ENCODE measurements around the gene FLOT2.
"Not testable (repeated sequence)": the region's sequence is repeated elsewhere in the genome, so short reads cannot be mapped to it uniquely, and the experiment has no call there.

FLOT2 gene

DNA sequence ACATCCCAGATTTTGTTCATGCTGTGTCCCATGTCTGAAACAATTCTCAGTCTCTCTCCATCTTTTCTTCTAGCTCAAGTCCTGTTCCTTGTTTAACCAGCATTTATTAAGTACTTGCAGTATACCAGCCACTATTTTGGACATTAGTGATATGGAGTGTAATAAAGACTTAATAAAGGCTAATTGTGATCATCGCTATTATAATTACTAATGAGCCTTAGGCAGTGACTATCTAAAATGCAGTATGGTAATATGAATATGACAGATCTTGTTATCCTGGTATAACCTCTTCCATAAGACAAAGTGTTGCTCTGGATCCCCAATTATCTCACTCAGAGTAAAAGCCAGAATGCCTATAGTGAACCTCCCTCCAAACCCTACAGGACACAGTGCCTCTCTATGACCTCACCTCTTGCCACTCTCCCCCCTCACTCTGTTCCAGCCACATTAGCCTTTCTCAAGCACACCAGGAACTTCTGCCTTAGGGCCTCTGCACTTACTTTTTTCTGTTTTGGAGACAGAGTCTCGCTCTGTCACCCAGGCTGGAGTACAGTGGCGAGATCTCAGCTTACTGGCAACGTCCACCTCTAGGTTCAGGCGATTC lies 1.8 kb upstream of the FLOT2 start:
- TF ChIP-seq POLR2A (IDR thresholded peaks at IDR 0.05; ENCODE audit: low read depth, low read length) (no peak), PAX5 (IDR thresholded peaks at IDR 0.05; ENCODE audit: insufficient read depth, low read length, severe bottlenecking) (no peak), TAF1 (IDR thresholded peaks at IDR 0.05; ENCODE audit: low read depth, low read length) (no peak), SPI1 (IDR thresholded peaks at IDR 0.05; ENCODE audit: low read depth, low read length) (no peak), POLR2AphosphoS5 (IDR thresholded peaks at IDR 0.05; ENCODE audit: low read depth, low read length) (no peak), POU2F2 (IDR thresholded peaks at IDR 0.05; ENCODE audit: low read depth, low read length) (no peak)
- FAIRE-seq (no peak), DNase-seq (ENCODE audit: insufficient read length, low spot score) (no peak)

DNA sequence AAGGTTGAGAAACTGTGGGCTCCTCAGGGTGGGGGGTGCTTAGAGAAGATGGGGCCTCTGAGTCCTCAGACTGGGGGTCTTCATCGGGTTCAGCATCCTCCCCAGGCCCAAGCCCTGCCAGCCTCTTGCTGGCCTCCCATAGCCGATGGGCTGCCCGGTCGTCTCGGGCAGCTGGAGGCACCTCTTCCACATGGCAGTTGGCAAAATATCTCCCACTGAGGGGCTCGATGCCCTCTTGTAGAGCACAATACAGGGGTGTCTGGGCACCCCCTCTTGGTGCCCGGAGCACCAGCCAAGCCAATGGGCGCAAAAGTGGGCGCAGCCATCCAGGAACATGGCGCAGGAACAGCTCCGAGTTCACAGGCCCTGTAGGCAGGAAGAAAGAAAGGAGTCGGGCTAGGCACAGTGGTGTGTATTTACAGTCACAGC lies 1.0 kb upstream of the FLOT2 start:
- FAIRE-seq (no peak), DNase-seq (ENCODE audit: insufficient read length, low spot score) (no peak)
- TF ChIP-seq SPI1 (IDR thresholded peaks at IDR 0.05; ENCODE audit: low read depth, low read length) (no peak), POLR2AphosphoS5 (IDR thresholded peaks at IDR 0.05; ENCODE audit: low read depth, low read length) (no peak), POLR2A (IDR thresholded peaks at IDR 0.05; ENCODE audit: low read depth, low read length) (no peak), PAX5 (IDR thresholded peaks at IDR 0.05; ENCODE audit: insufficient read depth, low read length, severe bottlenecking) (no peak)

DNA sequence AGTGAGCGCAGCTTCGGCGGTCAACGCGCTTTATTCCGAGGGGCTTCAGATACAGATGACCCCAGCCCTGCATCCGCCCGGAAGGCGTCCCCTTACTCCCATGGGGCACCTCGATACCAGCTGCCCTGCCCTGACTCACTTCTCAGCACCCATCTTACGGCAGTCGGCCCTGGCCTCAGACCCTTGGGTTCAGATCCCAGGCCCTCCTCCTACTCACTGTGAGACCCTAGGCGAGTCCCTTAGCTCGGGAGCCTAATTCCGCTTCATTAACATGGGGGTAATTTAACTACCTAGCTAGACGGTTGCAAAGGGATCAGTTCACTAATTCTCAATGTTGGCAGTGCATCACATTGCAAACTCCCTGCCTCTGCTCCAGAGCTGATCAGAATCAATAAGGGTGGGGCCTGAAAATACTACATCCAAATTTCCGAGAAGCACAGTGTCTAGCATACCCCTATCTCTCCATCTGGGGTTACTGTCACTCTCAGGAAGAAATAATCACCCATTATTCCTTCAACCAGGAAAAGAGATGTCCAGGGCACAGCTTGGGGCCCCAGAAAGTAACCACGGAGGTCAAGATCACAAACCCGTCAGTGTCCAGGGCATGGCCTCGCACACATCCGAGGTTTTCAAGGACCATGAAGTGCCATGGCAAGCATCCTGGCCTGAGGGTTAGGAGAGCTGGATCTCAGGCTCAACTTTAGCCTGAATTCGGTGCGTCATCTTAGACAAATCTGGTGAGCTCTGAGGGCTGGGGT lies 415 bp upstream of the FLOT2 start:
- peak; percentile 40 for FAIRE-seq
- DNase-seq (ENCODE audit: insufficient read length, low spot score) = no peak
- TF ChIP-seq PAX5 (IDR thresholded peaks at IDR 0.05; ENCODE audit: insufficient read depth, low read length, severe bottlenecking) (no peak), POLR2AphosphoS5 (IDR thresholded peaks at IDR 0.05; ENCODE audit: low read depth, low read length) (no peak), POLR2A (IDR thresholded peaks at IDR 0.05; ENCODE audit: low read depth, low read length) (no peak), POU2F2 (IDR thresholded peaks at IDR 0.05; ENCODE audit: low read depth, low read length) (no peak), TAF1 (IDR thresholded peaks at IDR 0.05; ENCODE audit: low read depth, low read length) (no peak), SPI1 (IDR thresholded peaks at IDR 0.05; ENCODE audit: low read depth, low read length) (no peak)

DNA sequence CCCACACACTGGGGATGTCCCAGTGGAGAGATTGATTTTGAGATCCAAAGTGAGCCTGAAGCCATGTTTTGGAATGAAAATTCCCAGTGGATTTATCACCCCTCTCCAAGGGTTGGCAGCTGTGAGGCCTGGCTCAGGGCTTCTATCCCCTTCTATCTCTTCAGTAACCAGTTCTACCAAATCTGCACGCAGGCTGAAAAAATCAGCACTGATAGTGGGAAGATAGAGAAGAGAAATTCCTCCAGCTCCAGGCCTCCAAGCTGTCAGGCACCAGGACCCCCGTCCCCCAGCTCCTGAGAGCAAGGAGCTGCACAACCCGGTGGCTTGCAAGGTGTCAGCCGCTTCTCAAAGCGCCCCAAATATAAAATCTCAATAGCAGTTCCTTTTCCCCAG lies 1.0 kb downstream of the FLOT2 start:
- DNase-seq (ENCODE audit: insufficient read length, low spot score) = no peak
- FAIRE-seq = no peak
- TF ChIP-seq PAX5 (IDR thresholded peaks at IDR 0.05; ENCODE audit: insufficient read depth, low read length, severe bottlenecking) (no peak), POLR2A (IDR thresholded peaks at IDR 0.05; ENCODE audit: low read depth, low read length) (no peak), POLR2AphosphoS5 (IDR thresholded peaks at IDR 0.05; ENCODE audit: low read depth, low read length) (no peak), TAF1 (IDR thresholded peaks at IDR 0.05; ENCODE audit: low read depth, low read length) (no peak), SPI1 (IDR thresholded peaks at IDR 0.05; ENCODE audit: low read depth, low read length) (no peak), POU2F2 (IDR thresholded peaks at IDR 0.05; ENCODE audit: low read depth, low read length) (no peak)

DNA sequence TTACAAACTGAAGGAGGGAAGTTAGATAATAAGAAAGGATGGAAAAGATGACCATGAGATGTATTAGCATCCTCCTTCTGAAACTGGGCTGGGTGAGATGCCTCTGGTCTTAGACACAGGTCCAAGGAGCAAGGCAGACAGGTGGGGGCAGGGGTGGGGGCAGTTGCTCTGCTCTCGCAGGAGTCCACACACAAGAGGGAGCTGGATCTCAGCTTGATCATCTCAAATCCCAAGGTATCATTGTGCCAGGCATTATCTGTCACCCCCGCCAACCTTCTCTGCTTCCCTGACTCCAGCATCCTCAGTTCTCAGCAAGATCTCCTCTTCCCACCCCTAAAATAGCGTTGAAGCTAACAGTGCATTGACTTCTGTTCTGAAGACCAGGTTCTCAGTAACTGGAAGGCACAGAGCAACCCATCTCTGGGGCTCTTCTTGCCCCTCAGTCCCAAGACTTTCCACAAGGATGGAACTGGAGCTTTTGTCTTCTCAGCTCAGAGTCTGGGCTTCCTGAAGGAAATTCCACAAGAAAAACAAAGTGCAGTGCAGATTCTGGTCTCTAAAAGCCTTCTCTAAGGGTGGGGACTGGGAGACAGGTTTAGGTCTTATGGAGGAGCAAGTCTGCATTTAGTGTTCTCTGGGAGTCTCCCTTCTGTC lies 1.6 kb downstream of the FLOT2 start:
- FAIRE-seq = no peak

DNA sequence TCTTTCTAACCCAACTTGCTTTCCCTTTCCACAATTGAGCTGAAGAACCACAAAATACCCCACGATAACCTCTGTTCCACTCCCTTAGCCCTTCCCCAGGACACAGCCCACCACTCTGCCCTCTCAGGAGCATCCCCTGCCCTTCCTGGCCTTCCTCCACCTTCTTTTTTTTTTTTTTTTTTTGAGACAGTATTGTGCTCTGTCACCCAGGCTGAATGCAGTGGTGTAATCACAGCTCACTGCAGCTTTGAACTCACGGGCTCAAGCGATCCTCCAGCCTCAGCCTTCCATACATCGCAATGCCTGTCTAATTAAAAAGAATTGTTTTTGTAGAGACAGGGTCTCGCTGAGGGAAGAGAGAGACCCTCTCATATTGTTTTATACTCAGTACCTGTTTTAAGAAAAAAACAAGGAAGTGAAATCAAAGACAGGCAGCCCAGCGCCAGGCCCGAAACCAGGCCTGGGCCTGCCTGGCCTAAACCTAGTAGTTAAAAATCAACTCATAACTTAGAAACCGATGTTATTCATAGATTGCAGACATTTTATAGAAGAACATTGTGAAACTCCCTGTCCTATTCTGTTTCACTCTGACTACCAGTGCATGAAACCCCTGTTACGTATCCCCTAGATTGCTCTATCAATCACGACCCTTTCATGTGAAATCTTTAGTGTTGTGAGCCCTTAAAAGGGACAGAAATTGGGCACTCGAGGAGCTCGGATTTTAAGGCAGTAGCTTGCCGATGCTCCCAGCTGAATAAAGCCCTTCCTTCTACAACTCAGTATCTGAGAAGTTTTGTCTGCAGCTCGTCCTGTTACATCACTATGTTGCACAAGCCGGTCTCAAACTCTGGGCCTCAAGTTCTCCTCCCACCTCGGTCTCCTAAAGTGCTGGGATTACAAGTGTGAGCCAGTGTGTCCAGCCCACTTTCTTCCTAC lies 4.0 kb downstream of the FLOT2 start:
- peak; percentile 59 for FAIRE-seq
- not testable (repeated sequence) for DNase-seq (ENCODE audit: insufficient read length, low spot score)
- TF ChIP-seq SPI1 (IDR thresholded peaks at IDR 0.05; ENCODE audit: low read depth, low read length) (peak; percentile 84), PAX5 (IDR thresholded peaks at IDR 0.05; ENCODE audit: insufficient read depth, low read length, severe bottlenecking) (peak; percentile 24)

More for the DNA sequence above, 1.6 kb downstream of the FLOT2 start:
- DNase-seq (ENCODE audit: insufficient read length, low spot score) = no peak
- no peak for TF ChIP-seq PAX5 (IDR thresholded peaks at IDR 0.05; ENCODE audit: insufficient read depth, low read length, severe bottlenecking)

DNA sequence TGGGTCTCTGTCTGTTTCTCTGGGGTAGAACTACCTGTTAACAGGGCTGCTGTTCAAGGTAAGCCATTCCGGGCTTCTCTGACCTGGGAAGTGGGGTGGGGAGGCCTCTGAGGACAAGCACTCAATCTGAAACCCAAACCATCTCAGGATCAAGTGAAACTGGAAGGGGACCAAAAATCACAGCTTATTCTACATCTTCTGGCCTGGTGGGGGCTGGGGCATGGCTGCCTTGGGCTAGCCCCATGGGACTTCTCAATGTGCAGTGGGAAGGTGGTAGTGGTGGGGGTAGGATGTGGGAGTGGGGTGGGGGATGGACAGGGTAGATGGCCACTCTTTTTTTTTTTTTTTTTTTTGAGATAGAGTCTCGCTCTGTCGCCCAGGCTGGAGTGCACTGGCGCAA lies 5.5 kb downstream of the FLOT2 start:
- no peak for FAIRE-seq
- TF ChIP-seq PAX5 (IDR thresholded peaks at IDR 0.05; ENCODE audit: insufficient read depth, low read length, severe bottlenecking) (no peak), POU2F2 (IDR thresholded peaks at IDR 0.05; ENCODE audit: low read depth, low read length) (no peak)
- DNase-seq (ENCODE audit: insufficient read length, low spot score) = no peak

DNA sequence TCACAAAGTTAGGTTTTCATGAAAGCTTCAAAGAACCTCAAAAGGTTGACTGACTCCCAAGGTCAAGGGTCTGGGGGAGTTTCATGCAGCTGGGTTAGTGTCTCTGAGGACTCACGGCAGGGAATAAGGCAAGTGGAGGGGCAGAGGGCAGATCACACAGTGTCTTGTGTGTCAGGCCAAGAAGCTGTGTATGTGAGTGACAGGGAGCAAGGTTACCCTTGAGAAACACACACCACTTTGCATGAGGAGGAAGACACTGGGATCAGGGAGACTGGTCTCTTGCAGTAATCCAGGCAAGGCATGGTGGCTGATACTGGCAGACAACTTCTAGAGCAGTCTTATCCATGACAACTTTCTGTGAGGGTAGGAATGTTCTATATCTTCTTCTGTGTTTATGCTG lies 6.3 kb downstream of the FLOT2 start:
- DNase-seq (ENCODE audit: insufficient read length, low spot score) = no peak
- no peak for FAIRE-seq
- no peak for TF ChIP-seq PAX5 (IDR thresholded peaks at IDR 0.05; ENCODE audit: insufficient read depth, low read length, severe bottlenecking)
- TF ChIP-seq POLR2A (IDR thresholded peaks at IDR 0.05; ENCODE audit: low read depth, low read length) = no peak
- TF ChIP-seq POU2F2 (IDR thresholded peaks at IDR 0.05; ENCODE audit: low read depth, low read length) = no peak
- no peak for TF ChIP-seq SPI1 (IDR thresholded peaks at IDR 0.05; ENCODE audit: low read depth, low read length)
- TF ChIP-seq TAF1 (IDR thresholded peaks at IDR 0.05; ENCODE audit: low read depth, low read length) = no peak
- no peak for TF ChIP-seq POLR2AphosphoS5 (IDR thresholded peaks at IDR 0.05; ENCODE audit: low read depth, low read length)

DNA sequence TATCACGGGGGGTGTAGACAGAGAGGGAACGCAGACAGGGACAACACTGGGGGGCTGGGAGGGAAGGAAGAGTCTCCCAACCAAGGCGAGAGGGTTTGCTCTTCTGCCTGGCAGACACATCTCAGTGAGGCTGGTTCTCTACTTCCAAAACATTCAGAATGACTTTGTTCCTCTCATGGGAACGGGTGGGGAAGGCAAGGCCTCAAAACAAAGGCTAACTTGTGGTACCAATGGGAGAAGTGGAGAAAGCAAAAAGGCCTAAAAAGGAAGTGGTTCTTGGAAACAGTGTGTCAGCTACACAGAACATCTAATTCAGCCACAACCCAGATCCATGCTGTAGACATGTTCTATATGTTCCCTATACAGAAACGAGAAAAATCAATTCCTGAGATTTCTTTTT lies 7.5 kb downstream of the FLOT2 start:
- TF ChIP-seq POLR2AphosphoS5 (IDR thresholded peaks at IDR 0.05; ENCODE audit: low read depth, low read length) (no peak), TAF1 (IDR thresholded peaks at IDR 0.05; ENCODE audit: low read depth, low read length) (no peak), PAX5 (IDR thresholded peaks at IDR 0.05; ENCODE audit: insufficient read depth, low read length, severe bottlenecking) (no peak), POU2F2 (IDR thresholded peaks at IDR 0.05; ENCODE audit: low read depth, low read length) (no peak), SPI1 (IDR thresholded peaks at IDR 0.05; ENCODE audit: low read depth, low read length) (no peak), POLR2A (IDR thresholded peaks at IDR 0.05; ENCODE audit: low read depth, low read length) (no peak)
- no peak for DNase-seq (ENCODE audit: insufficient read length, low spot score)
- no peak for FAIRE-seq

Data from GM12891 (cell line).